Nephron (organoid): Measurements from ENCODE around the gene LRRC4C.
"Not testable (repeated sequence)": the region's sequence is repeated elsewhere in the genome, so short reads cannot be mapped to it uniquely, and the experiment has no call there.

Experiments
- H3K27ac Mint-ChIP-seq, 3 experiments: 2 replicates each; pipeline ENCODE4 v1.8.0; 2020; ENCODE audit warnings: mixed read lengths in 3 of 3, mild to moderate bottlenecking in 2 of 3, moderate library complexity in 1 of 3
- H3K27me3 Mint-ChIP-seq: 2 replicates; pipeline ENCODE4 v1.8.0; 2021; ENCODE audit warnings: low read depth, mild to moderate bottlenecking, moderate library complexity, mixed read lengths
- H3K36me3 Mint-ChIP-seq: 2 replicates; pipeline ENCODE4 v1.8.0; 2020; ENCODE audit warnings: low read depth, mixed read lengths
- H3K4me1 Mint-ChIP-seq: 2 replicates; pipeline ENCODE4 v1.8.0; 2020; ENCODE audit warnings: mixed read lengths
- H3K4me3 Mint-ChIP-seq, 3 experiments: 2 replicates each; pipeline ENCODE4 v1.8.0; 2020; ENCODE audit warnings: mild to moderate bottlenecking in 3 of 3, mixed read lengths in 3 of 3, moderate library complexity in 2 of 3
- H3K9me3 Mint-ChIP-seq: 2 replicates; pipeline ENCODE4 v1.8.0; 2020; ENCODE audit warnings: mixed read lengths
- CTCF ChIP-seq, 3 experiments: fragments of 200-600 bp; sonication (generic); IDR thresholded peaks; one replicate each; pipeline ENCODE4 v1.5.0; 2021; ENCODE audit warnings: antibody characterized with exemption in 3 of 3; ENCODE audit not compliant: unreplicated experiment in 3 of 3

LRRC4C gene

GRCh38 chr11:40537734-40538133, 921.7 kb downstream of the LRRC4C start:
- Mint-ChIP-seq H3K27me3 (no peaks in the 10 kb centered on the region), H3K4me3 (no peak overlapping the region), H3K36me3 (no peaks in the 10 kb centered on the region), H3K4me1 (peaks cover 4% of the 10 kb centered on the region), H3K27ac (no peak overlapping the region), H3K9me3 (no peaks in the 10 kb centered on the region)
- TF ChIP-seq CTCF (IDR thresholded peaks at IDR 0.05; ENCODE audit: unreplicated experiment in 3 of 3) = no peak

GRCh38 chr11:40522080-40522479, 937.4 kb downstream of the LRRC4C start:
- H3K9me3 Mint-ChIP-seq, H3K4me3 Mint-ChIP-seq, H3K27me3 Mint-ChIP-seq, H3K4me1 Mint-ChIP-seq, H3K36me3 Mint-ChIP-seq, H3K27ac Mint-ChIP-seq: not testable (repeated sequence)

DNA sequence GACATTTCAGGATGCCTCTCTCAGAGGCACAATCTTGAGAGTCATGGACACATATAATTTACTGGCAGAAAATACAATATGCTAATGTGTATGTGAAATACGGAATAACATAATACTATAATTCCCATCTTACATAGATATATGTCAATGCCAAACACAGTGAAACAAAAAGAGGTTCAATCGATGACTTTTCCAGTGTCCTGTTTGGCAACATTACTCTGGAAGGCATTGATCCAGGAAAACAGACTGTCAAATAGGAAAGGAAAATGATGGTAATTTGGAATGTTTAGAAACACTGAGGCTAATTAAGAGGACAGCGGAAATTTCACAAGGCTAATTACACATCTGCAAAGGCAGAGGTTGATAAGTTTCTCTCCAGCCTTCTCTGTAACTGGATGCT, 942.3 kb downstream of the LRRC4C start:
- Mint-ChIP-seq H3K27ac (no peak overlapping the region), H3K4me3 (no peak overlapping the region), H3K9me3 (peaks cover 3% of the 10 kb centered on the region), H3K27me3 (no peaks in the 10 kb centered on the region), H3K36me3 (no peaks in the 10 kb centered on the region), H3K4me1 (peaks cover 9% of the 10 kb centered on the region)
- no peak for TF ChIP-seq CTCF (IDR thresholded peaks at IDR 0.05; ENCODE audit: unreplicated experiment in 3 of 3)

GRCh38 chr11:40514124-40514523, 945.3 kb downstream of the LRRC4C start:
- no peak overlapping the region for H3K4me3 Mint-ChIP-seq
- H3K9me3 Mint-ChIP-seq = peaks cover 4% of the 10 kb centered on the region
- no peaks in the 10 kb centered on the region for H3K27me3 Mint-ChIP-seq
- H3K4me1 Mint-ChIP-seq = peaks cover 9% of the 10 kb centered on the region
- H3K27ac Mint-ChIP-seq = peak overlapping the region in 1 of 3 experiments; percentile 32
- no peaks in the 10 kb centered on the region for H3K36me3 Mint-ChIP-seq
- peak in 1 of 3 experiments; percentile 19 for TF ChIP-seq CTCF (IDR thresholded peaks at IDR 0.05; ENCODE audit: unreplicated experiment in 3 of 3)

GRCh38 chr11:40513281-40513680, 946.2 kb downstream of the LRRC4C start:
- Mint-ChIP-seq H3K27ac (peak overlapping the region in 1 of 3 experiments; percentile 32), H3K4me3 (no peak overlapping the region), H3K9me3 (peaks cover 4% of the 10 kb centered on the region), H3K27me3 (no peaks in the 10 kb centered on the region), H3K36me3 (no peaks in the 10 kb centered on the region), H3K4me1 (peaks cover 13% of the 10 kb centered on the region)
- no peak for TF ChIP-seq CTCF (IDR thresholded peaks at IDR 0.05; ENCODE audit: unreplicated experiment in 3 of 3)

GRCh38 chr11:40508303-40508702, 951.1 kb downstream of the LRRC4C start:
- Mint-ChIP-seq H3K4me1 (peaks cover 16% of the 10 kb centered on the region), H3K36me3 (no peaks in the 10 kb centered on the region), H3K4me3 (no peak overlapping the region), H3K27ac (peak overlapping the region in 2 of 3 experiments; percentile 19 to 61), H3K9me3 (peaks cover 4% of the 10 kb centered on the region), H3K27me3 (no peaks in the 10 kb centered on the region)
- TF ChIP-seq CTCF (IDR thresholded peaks at IDR 0.05; ENCODE audit: unreplicated experiment in 3 of 3) = no peak
